ENCODE measurements around the gene ANHX. TPM values are rescaled to one million over a fixed set of nuclear protein-coding genes. Genes with fewer than 3 reads are reported as not detected.

Gene ANHX
- total and polyA plus RNA-seq, 2 of the 13 experiments (the other 11 are each of a cell fraction or from before 2014, with no cell fraction given): not detected

- TF ChIP-seq RFX5 (IDR thresholded peaks at IDR 0.05; ENCODE audit: low read depth, low read length) (no peak; the same call in 1 of the 2 replicates), ZNF414 (CRISPR knock-in tag; IDR thresholded peaks at IDR 0.05) (no peak), GATAD1 (CRISPR knock-in tag; IDR thresholded peaks at IDR 0.05) (peak; percentile 99), SIX1 (CRISPR knock-in tag; IDR thresholded peaks at IDR 0.05; ENCODE audit: borderline replicate concordance) (no peak), ZNF546 (CRISPR knock-in tag; conservative IDR thresholded peaks at IDR 0.05) (no peak), ETV5 (CRISPR knock-in tag; IDR thresholded peaks at IDR 0.05; ENCODE audit: borderline replicate concordance) (peak; percentile 83), ISX (CRISPR knock-in tag; conservative IDR thresholded peaks at IDR 0.05) (no peak), DNMT3B (CRISPR knock-in tag; conservative IDR thresholded peaks at IDR 0.05) (no peak), POGZ (CRISPR knock-in tag; IDR thresholded peaks at IDR 0.05) (peak; percentile 97), SMC3 (IDR thresholded peaks at IDR 0.05; ENCODE audit: low read length) (peak; percentile 13; the same call in 1 of the 2 replicates), SYNCRIP (IDR thresholded peaks at IDR 0.05; ENCODE audit: insufficient read depth, low read depth, low read length) (no peak), ATF3 (CRISPR knock-in tag; IDR thresholded peaks at IDR 0.05) (0 out of 2 replicates have a peak, but pooled peaks have one; percentile 22), ZNF557 (CRISPR knock-in tag; IDR thresholded peaks at IDR 0.05) (no peak), ZNF264 (CRISPR knock-in tag; IDR thresholded peaks at IDR 0.05) (no peak), ZNF574 (CRISPR knock-in tag; IDR thresholded peaks at IDR 0.05) (peak; percentile 95), ZNF772 (CRISPR knock-in tag; IDR thresholded peaks at IDR 0.05) (0 out of 2 replicates have a peak, but pooled peaks have one; percentile 39), ZNF430 (CRISPR knock-in tag; IDR thresholded peaks at IDR 0.05) (peak; percentile 70; the same call in 1 of the 2 replicates), NR0B2 (CRISPR knock-in tag; IDR thresholded peaks at IDR 0.05) (no peak), ZNF180 (CRISPR knock-in tag; IDR thresholded peaks at IDR 0.05; ENCODE audit: borderline replicate concordance, low read depth) (no peak), ZNF34 (CRISPR knock-in tag; IDR thresholded peaks at IDR 0.05; ENCODE audit: borderline replicate concordance) (no peak), AKAP8 (CRISPR knock-in tag; IDR thresholded peaks at IDR 0.05) (no peak), MBNL3 (CRISPR knock-in tag; conservative IDR thresholded peaks at IDR 0.05) (no peak), ZNF44 (CRISPR knock-in tag; IDR thresholded peaks at IDR 0.05) (peak; percentile 83; the same call in 1 of the 2 replicates), ZMAT5 (CRISPR knock-in tag; IDR thresholded peaks at IDR 0.05; ENCODE audit: borderline replicate concordance, low read depth) (no peak), SMAD9 (CRISPR knock-in tag; IDR thresholded peaks at IDR 0.05) (no peak), DRAP1 (CRISPR knock-in tag; IDR thresholded peaks at IDR 0.05) (peak; percentile 57; the same call in 1 of the 2 replicates), IRX3 (CRISPR knock-in tag; IDR thresholded peaks at IDR 0.05; ENCODE audit: borderline replicate concordance, low read depth) (no peak)
Observed at GRCh38 chr12:133181238-133181959, 54.3 kb downstream of the ANHX start, which contains the start of gene ZNF268 (continued).
